Activated CD4-positive, alpha-beta T cell treated with anti-CD3 and anti-CD28 coated beads, Interleukin-2, amount 50 U/mL, for 16 hours (primary cell): ENCODE measurements around the gene RIPK3.
"Not testable (repeated sequence)": the region's sequence is repeated elsewhere in the genome, so short reads cannot be mapped to it uniquely, and the experiment has no call there.

Experiments used
- DNase-seq: peaks from one replicate; pipeline ENCODE4 v3.0.0-alpha.2; 2020

Gene RIPK3

GRCh38 chr14:24368562-24369252, 28.9 kb upstream of the RIPK3 start:
- no peak for DNase-seq

DNA sequence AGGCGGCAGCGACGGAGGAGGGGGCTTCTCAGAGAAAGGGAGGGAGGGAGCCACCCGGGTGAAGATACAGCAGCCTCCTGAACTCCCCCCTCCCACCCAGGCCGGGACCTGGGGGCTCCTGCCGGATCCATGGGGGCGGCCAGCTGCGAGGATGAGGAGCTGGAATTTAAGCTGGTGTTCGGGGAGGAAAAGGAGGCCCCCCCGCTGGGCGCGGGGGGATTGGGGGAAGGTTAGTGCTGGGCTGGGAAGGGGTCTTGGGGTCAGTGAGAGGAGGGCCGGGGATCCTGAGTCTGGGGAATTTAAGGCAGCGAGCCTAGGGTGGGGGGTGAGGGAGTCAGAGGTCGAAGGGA, 28.4 kb upstream of the RIPK3 start:
- no peak for DNase-seq

- no peak for DNase-seq
Measured at GRCh38 chr14:24367514-24368211, 27.9 kb upstream of the RIPK3 start, which contains the start of gene NFATC4. Gene NFATC4, plus strand, starts transcription at chr14:24368184. Its CDS starts 157 bp downstream, at chr14:24368341.

DNA sequence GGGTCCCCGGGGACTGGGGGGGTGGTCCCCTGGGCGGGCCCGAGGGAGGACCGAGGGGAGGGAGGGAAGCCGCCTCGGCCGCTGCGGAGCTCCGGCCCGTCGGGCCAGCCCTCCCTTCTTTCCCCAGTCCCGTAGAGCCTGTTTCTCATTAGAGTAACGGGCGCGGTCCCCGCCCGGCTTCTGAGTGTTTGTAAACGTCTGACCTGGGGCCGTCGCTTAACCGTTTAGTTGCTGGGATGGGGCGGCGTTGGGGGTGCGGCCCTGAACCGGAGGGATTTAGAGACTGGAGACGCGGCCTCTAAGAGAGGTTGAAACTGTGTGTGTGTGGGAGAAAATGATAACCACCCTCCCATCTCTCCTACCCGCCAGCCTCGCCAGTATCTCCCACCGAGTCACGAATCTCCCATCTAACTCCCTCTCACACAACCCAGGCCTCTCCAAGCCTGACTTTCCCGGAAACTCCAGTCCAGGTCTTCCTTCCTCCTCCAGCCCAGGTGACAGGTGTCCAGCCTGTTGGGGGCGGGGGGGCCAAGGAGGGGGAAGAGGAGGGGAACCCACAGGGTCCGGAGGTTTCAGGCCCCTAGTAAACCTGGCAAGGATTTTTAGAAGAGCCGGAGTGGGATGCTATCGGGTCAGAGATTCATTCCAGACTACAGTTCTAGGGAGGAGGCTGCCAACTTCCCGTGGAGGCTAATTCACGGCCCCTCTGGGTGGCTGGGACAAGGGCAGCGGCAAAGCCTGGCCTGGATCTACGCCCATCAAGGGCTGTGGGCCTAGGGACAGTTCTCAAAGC, 27.1 kb upstream of the RIPK3 start:
- DNase-seq = no peak

GRCh38 chr14:24366413-24366720, 26.6 kb upstream of the RIPK3 start:
- DNase-seq = no peak

- peak; percentile 65 for DNase-seq
Measured at GRCh38 chr14:24365600-24366412, 26.0 kb upstream of the RIPK3 start.

- no peak for DNase-seq
Measured at GRCh38 chr14:24364841-24365240, 25.1 kb upstream of the RIPK3 start.

GRCh38 chr14:24363401-24363800, 23.6 kb upstream of the RIPK3 start:
- no peak for DNase-seq

DNA sequence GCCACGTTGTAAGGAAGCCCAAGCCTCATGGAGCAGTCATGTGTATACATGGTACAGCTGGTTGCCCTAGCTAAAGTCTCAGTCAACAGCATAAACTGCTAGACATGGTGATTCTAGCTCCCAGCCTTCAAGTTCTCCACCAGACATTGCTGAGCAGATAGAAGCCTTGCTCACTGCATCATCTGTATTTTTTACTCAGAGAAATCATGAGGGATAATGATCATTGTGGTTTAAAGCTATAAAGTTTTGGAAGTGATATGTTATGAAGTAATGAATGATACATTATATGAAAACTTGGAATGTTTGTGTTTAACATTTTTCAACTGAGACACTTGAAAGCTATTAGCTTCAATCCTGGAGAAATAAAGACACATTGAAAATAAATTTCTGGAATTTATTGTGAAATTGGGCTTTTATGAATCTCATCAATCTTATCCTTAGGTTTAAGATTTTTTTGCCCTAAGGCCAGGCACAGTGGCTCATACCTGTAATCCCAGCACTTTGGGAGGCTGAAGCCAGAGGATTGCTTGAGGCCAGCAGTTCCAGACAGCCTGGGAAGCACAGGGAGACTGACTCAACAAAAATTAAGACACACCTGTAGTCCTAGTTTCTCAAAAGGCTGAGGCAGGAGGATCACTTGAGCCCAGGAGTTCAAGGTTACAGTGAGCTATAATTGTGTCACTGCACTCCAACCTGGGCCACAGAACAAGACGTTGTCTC, 22.6 kb upstream of the RIPK3 start:
- no peak for DNase-seq

DNA sequence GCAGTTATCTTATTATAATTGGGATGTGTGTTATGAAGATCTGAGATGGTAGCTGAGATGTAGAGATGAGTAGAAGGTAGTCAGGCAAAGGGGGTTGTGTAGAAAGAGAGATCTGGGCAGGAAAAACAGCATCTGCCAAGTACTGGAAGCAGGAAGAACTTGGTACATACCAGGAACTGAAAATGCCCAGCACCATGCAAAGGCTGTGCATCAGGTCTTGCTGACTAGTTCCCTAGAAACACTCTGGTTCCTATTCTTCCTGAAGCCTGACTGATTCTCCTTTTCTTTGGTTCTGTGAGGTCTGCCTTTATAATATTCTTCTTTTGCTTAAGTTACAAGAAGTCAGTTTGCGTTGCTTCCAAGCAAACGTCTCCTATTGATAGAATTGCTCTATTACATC, 21.5 kb upstream of the RIPK3 start:
- DNase-seq = no peak

GRCh38 chr14:24360281-24360680, 20.5 kb upstream of the RIPK3 start:
- no peak for DNase-seq

DNA sequence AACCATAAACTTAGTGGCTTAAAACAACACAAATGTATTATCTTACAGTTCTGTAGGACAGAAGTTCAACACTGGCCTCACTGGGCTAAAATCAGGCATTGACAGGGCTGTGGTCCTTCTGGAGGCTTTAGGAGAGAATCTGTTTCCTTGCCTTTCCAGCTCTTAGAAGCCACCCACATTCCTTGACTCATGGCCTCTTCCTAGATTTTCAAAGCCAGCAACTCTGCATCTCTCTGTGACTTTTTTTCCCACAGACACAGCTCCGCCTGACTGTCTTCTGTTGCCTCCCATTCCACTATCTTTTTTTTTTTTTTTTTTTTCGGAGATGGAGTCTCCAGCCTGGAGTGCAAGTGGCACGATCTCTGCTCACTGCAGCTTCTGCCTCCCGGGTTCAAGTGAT, 16.4 kb upstream of the RIPK3 start:
- DNase-seq = no peak

DNA sequence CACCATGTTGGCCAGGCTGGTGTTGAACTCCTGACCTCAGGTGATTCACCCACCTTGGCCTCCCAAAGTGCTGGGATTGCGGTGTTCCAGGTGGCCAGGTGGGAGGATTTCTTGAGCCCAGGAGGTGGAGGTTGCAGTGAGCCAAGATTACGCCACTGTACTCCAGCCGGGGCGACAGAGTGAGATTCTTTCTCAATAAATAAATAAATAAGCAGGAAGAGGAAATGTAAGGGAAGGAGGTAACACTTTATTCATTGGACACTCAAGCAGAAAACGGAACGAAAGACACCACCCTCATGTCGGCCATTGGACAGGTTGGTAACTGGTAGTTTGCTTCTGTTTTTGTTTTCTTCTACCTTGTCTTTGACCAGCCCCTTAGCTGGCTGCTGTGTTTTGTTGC, 15.2 kb upstream of the RIPK3 start:
- no peak for DNase-seq

- not testable (repeated sequence) for DNase-seq
Measured at GRCh38 chr14:24354482-24354825, 14.7 kb upstream of the RIPK3 start.

- no peak for DNase-seq
Measured at GRCh38 chr14:24353559-24354481, 14.0 kb upstream of the RIPK3 start.

GRCh38 chr14:24351517-24351916, 11.7 kb upstream of the RIPK3 start:
- DNase-seq = no peak

GRCh38 chr14:24349742-24350141, 10.0 kb upstream of the RIPK3 start:
- DNase-seq = no peak

DNA sequence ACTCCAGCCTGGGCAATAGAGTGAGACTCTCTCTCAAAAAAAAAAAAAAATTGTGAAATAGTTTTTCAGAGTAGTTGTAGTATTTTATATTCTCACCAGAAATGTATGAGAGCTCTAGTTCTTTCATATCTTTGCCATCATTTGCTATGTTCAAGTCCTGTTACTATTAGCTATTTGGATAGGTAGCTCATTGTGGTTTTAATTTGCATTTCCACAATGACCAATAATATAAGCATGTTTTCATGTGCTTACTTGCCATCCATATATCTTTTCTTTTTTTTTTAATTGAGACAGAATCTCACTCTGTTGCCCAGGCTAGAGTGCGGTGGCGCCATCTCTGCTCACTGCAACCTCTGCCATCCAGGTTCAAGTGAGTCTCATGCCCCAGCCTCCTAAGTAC, 8.4 kb upstream of the RIPK3 start:
- no peak for DNase-seq

GRCh38 chr14:24347134-24347533, 7.3 kb upstream of the RIPK3 start:
- DNase-seq = no peak

GRCh38 chr14:24343795-24344660, 4.2 kb upstream of the RIPK3 start:
- DNase-seq = no peak

- no peak for DNase-seq
Measured at GRCh38 chr14:24342889-24343288, 3.1 kb upstream of the RIPK3 start.
